Smooth muscle cell (in vitro differentiated cells): ENCODE data around the gene ATAD3B. TPM values are rescaled to one million over a fixed set of nuclear protein-coding genes. Genes with fewer than 3 reads are reported as not detected.
"Not testable (repeated sequence)": the region's sequence is repeated elsewhere in the genome, so short reads cannot be mapped to it uniquely, and the experiment has no call there.

ENCODE experiments used
- DNase-seq: peaks from one replicate; lab custom pipeline; 2025; ENCODE audit not compliant: unreplicated experiment; lab: John Stamatoyannopoulos, UW
- H2AFZ ChIP-seq: fragments of 200-600 bp; sonication (generic); 2 replicates; pipeline ENCODE4 v1.6.0; 2016; ENCODE audit warnings: antibody characterized with exemption, low read depth, mild to moderate bottlenecking
- H3F3A ChIP-seq: fragments of 200-600 bp; sonication (generic); 2 replicates; pipeline ENCODE4 v1.6.0; 2017; ENCODE audit warnings: antibody characterized with exemption, low read depth
- H3K27ac ChIP-seq: fragments of 200-600 bp; sonication (generic); 2 replicates; pipeline ENCODE4 v1.5.1; 2016; ENCODE audit warnings: low read depth, mild to moderate bottlenecking
- H3K27me3 ChIP-seq: fragments of 200-600 bp; sonication (generic); 2 replicates; pipeline ENCODE4 v1.6.1; 2016; ENCODE audit warnings: low read depth, mild to moderate bottlenecking
- H3K36me3 ChIP-seq: fragments of 200-600 bp; sonication (generic); 2 replicates; pipeline ENCODE4 v1.5.1; 2016; ENCODE audit warnings: low read depth
- H3K4me1 ChIP-seq: fragments of 200-600 bp; sonication (generic); 2 replicates; pipeline ENCODE4 v1.5.1; 2016; ENCODE audit warnings: low read depth
- H3K4me2 ChIP-seq: fragments of 200-600 bp; sonication (generic); 2 replicates; pipeline ENCODE4 v1.6.0; 2016; ENCODE audit warnings: mild to moderate bottlenecking
- H3K4me3 ChIP-seq: fragments of 200-600 bp; sonication (generic); 2 replicates; pipeline ENCODE4 v1.5.1; 2016; ENCODE audit warnings: mild to moderate bottlenecking
- H3K79me2 ChIP-seq: fragments of 200-600 bp; sonication (generic); 2 replicates; pipeline ENCODE4 v1.6.0; 2016; ENCODE audit warnings: low read depth, mild to moderate bottlenecking
- H3K9ac ChIP-seq: fragments of 200-600 bp; sonication (generic); 2 replicates; pipeline ENCODE4 v1.6.0; 2016; ENCODE audit warnings: low read depth
- H3K9me3 ChIP-seq: fragments of 200-600 bp; sonication (generic); replicated peaks from 2 replicates; pipeline ENCODE4 v1.5.1; 2016; ENCODE audit warnings: low read depth
- H4K20me1 ChIP-seq: fragments of 200-600 bp; sonication (generic); 2 replicates; pipeline ENCODE4 v1.6.0; 2016; ENCODE audit warnings: low read depth
- CTCF ChIP-seq: fragments of 200-600 bp; sonication (generic); IDR thresholded peaks from 2 replicates; pipeline ENCODE4 v1.5.1; 2017; ENCODE audit warnings: borderline replicate concordance, mild to moderate bottlenecking, antibody characterized with exemption; ENCODE audit not compliant: insufficient read depth, poor library complexity, severe bottlenecking
- WGBS: methylation state at CpG from one replicate; pipeline ENCODE4 v1.1.7; 2016; ENCODE audit warnings: low lambda C conversion rate; 5-methylcytosine and 5-hydroxymethylcytosine counted together
- polyA plus RNA-seq: library from polyadenylated mRNA; unstranded; fragments of >200 nt; fragmentation: Nextera tagmentation; extraction: Ambion mirVana; gene quantifications from 2 replicates; pipeline ENCODE4 v1.2.1, GENCODE V29; 2016
- total RNA-seq: library from RNA; depleted of rRNA; stranded (reverse); fragments of >200 nt; gene quantifications from 2 replicates; pipeline ENCODE4 v1.2.3, GENCODE V29; 2014

Gene ATAD3B
- total and polyA plus RNA-seq, 2 experiments from 2014 or later: 8.6 to 20.2 TPM

GRCh38 chr1:1510912-1511532 is 39.5 kb downstream of the ATAD3B start:
- H3K27me3 ChIP-seq: no peaks in the 10 kb centered on the region
- peak overlapping the region; percentile 97 for H3K27ac ChIP-seq
- H3K4me1 ChIP-seq: no peaks in the 10 kb centered on the region
- no peaks in the 10 kb centered on the region for H3K36me3 ChIP-seq
- peaks cover 20% of the 10 kb centered on the region for H3K79me2 ChIP-seq
- no peaks in the 10 kb centered on the region for H4K20me1 ChIP-seq
- H3K9me3 ChIP-seq: no peaks in the 10 kb centered on the region
- WGBS: 24% methylated on average over 17 of the region's 17 CpGs
- H2AFZ ChIP-seq: peak overlapping the region; percentile 60
- H3K9ac ChIP-seq: peak overlapping the region; percentile 95
- H3K4me3 ChIP-seq: peak overlapping the region; percentile 65
- no peak for DNase-seq
- no peak for TF ChIP-seq CTCF
- H3K4me2 ChIP-seq: peak overlapping the region; percentile 92
- H3F3A ChIP-seq: peaks cover 5% of the 10 kb centered on the region

- H3K4me3 ChIP-seq: peak within 1 kb of the TSS; percentile 65
These were observed 40.1 kb downstream of the ATAD3B start, which contains the start of gene ATAD3A for GRCh38 chr1:1511533-1512285. Gene ATAD3A (plus strand): TSS chr1:1512162. CDS start chr1:1512269, 107 bp downstream.

DNA sequence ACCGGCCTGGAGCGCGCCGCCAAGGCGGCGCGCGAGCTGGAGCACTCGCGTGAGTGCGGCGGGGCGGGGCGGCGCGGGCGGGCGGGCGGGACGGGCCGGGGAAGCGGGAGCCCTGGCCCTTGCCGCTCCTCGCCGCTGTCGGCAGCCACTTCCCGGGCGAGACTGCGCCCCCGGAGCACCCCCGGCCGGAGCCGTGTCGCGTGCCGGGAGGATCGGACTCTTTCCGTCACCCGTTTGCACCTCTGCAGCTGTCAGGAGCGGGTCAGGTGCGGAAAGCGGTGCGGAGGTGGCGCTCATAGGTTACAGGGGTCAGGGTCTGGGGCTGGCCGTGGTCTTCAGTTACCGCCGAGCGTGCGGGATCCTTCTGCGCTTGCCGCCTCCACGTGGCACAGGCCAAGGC is 40.9 kb downstream of the ATAD3B start:
- DNase-seq, H3K27me3 ChIP-seq, H3K4me1 ChIP-seq, H3F3A ChIP-seq, H3K9me3 ChIP-seq, H2AFZ ChIP-seq, H3K36me3 ChIP-seq, H4K20me1 ChIP-seq: not testable (repeated sequence)
- peak overlapping the region; percentile 77 for H3K9ac ChIP-seq
- peak overlapping the region; percentile 59 for H3K27ac ChIP-seq
- peak overlapping the region; percentile 65 for H3K4me3 ChIP-seq
- H3K4me2 ChIP-seq: peak overlapping the region; percentile 91
- 2% methylated on average over 18 of the region's 52 CpGs for WGBS
- H3K79me2 ChIP-seq: peaks cover 20% of the 10 kb centered on the region

More at GRCh38 chr1:1511533-1512285, 40.1 kb downstream of the ATAD3B start, which contains the start of gene ATAD3A:
- no peak for TF ChIP-seq CTCF
- peak within 1 kb of the TSS; percentile 97 for H3K27ac ChIP-seq
- no peaks in the 10 kb centered on the region for H3K27me3 ChIP-seq
- peak within 1 kb of the TSS; percentile 92 for H3K4me2 ChIP-seq
- no peaks in the 10 kb centered on the region for H4K20me1 ChIP-seq
- H3F3A ChIP-seq: no peaks in the 10 kb centered on the region
- peak within 1 kb of the TSS; percentile 95 for H3K9ac ChIP-seq
- no peaks in the 10 kb centered on the region for H3K9me3 ChIP-seq
- peak within 1 kb of the TSS; percentile 60 for H2AFZ ChIP-seq
- peaks cover 20% of the 10 kb centered on the region for H3K79me2 ChIP-seq
- no peaks in the 10 kb centered on the region for H3K4me1 ChIP-seq
- WGBS: under 1% methylated on average over 85 of the region's 99 CpGs
- peak; percentile 94 for DNase-seq
- H3K36me3 ChIP-seq: no peaks in the 10 kb centered on the region

- H2AFZ ChIP-seq, H3K4me3 ChIP-seq, H3K9ac ChIP-seq, H3K9me3 ChIP-seq, H4K20me1 ChIP-seq, H3K27me3 ChIP-seq, DNase-seq, H3K36me3 ChIP-seq, H3K27ac ChIP-seq, H3F3A ChIP-seq, H3K4me1 ChIP-seq: not testable (repeated sequence)
- 100% methylated on average over 4 of the region's 18 CpGs for WGBS
- peak overlapping the region; percentile 54 for H3K4me2 ChIP-seq
- peaks cover 20% of the 10 kb centered on the region for H3K79me2 ChIP-seq
These were observed 42.1 kb downstream of the ATAD3B start for GRCh38 chr1:1513675-1514074.

DNA sequence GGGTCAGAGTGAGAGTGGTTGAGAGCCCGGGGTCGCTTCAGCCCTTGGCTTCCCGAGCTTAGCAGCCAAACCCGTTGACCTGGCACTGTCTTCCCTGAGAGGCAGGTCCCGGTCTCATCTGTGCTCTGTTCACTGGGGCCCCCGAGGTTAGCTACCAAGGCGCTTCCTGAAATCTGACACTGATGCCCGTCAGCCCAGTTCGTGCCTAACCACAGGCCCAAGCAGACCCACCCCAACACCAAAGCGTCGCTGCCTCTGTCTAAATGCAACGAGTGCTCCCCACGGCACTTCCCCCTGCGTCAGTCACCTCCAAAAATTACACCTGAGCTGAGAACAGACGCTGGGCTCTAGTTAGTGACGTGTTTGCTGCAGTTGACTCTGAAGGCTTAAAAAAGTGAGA is 42.8 kb downstream of the ATAD3B start:
- H3K27me3 ChIP-seq, H3K4me3 ChIP-seq, H3F3A ChIP-seq, H3K36me3 ChIP-seq, H4K20me1 ChIP-seq, DNase-seq, H3K9ac ChIP-seq, H2AFZ ChIP-seq, H3K4me1 ChIP-seq, H3K9me3 ChIP-seq, H3K27ac ChIP-seq, H3K4me2 ChIP-seq: not testable (repeated sequence)
- H3K79me2 ChIP-seq: peaks cover 20% of the 10 kb centered on the region
- 90% methylated on average over 16 of the region's 16 CpGs for WGBS

GRCh38 chr1:1516923-1517322 is 45.4 kb downstream of the ATAD3B start:
- not testable (repeated sequence) for H4K20me1 ChIP-seq, H3F3A ChIP-seq, H3K4me3 ChIP-seq, H3K9me3 ChIP-seq, H3K4me2 ChIP-seq, DNase-seq, H3K9ac ChIP-seq, H3K27ac ChIP-seq, H2AFZ ChIP-seq, H3K27me3 ChIP-seq, H3K4me1 ChIP-seq, H3K36me3 ChIP-seq
- 98% methylated on average over 14 of the region's 14 CpGs for WGBS
- peaks cover 20% of the 10 kb centered on the region for H3K79me2 ChIP-seq
